IPS DF 4.7 (cell line): ENCODE results near the gene FLNC.

Experiments
- DNase-seq: peaks from one replicate; pipeline ENCODE4 v3.0.0-alpha.2; 2013; ENCODE audit warnings: low spot score; ENCODE audit errors: extremely low read depth

The FLNC gene

DNA sequence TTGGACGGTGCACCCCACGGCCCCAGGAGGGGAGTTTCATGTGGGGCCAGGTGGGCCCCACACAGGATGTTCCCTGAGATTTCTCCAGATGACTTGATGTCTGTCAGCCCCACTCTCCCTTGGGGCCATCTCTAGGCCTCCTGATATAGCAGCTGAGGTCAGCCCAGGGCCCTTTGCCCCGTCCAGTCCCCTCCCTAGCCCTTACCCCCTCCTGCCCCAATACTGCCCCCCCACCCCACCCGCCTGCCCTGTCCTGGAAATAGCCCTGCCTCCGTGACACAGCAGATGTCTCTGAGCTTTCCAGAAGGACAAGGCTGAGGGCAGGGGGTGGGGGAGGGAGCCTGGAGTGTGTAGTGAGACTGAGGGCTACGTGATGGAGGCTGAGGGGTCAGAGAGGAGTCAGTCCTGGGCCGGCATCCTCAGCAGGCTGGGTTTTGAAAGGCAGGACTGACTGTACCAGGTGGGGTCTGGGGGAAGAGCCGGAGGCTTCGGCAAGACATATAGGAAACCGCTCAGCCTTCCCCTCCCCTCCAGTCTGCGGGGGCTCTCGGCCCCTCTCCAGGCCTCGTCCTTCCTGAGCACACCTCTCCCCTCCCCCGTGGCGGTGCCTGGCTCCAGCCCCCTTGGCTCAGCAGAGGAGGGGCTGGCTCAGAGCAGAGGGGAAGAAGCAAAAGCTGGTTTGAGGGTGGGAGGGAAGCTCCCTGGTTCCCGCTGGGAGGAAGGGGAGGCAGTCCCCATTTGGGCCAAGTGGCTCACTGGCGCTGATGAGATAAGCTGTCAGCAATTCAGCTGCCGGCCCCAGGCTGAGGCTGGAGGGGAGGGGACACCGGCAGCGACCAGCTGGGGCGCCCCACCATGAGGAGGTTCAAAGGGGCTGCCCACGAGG lies 2.0 kb downstream of the FLNC start:
- peak; percentile 46 for DNase-seq

DNA sequence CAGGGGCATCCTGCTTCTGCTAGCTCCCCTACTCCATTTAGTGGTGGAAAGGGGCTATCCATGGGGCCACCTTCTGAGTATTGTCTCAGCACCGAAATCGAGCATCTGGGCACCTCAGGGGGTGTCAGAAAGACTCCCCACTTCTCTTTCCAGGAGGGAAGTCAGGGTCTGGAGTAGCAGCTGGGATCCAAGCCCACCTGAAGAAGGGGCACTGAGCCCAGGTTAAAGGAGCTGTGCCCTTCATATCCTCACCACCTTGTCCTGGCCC lies 2.6 kb downstream of the FLNC start:
- DNase-seq = no peak

DNA sequence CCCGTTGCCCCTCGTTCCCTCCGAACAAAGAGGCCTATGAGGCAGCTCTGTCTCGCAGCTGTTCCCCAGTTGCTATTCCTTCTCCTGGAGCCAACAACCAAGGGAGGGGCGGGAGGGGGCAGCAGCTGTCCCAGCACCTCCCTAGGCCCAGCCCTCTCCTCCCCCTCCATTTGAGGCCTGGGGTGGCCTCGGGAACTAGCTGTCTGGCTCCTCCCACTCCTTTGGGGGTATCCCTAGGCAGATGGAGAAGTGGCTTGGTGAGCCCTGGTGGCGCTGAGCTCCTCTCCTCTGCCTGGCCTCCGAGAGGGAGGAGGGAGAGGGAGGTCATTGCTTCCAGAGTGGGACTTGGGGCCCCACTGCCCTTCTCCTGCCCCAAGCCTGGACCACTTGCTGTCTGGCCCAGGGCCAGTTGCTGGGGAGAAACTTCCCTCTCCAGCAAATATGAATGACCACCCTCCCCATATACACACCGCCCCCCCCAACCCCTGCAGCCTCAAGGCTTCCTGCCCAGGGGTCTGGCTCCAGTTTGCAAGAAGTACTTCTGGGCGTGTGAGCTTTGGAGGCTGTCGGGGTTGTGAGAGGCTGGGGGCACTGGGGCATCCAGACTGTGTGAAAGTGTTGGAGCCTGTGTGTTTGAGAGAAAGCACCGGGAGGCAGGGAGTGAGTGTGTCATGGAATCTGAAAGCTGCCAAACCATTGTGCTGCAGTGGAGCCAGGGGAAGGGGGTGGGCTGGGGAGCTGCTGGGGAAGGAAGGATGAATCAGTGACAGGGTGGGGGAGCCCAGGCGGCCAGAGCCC lies 3.1 kb downstream of the FLNC start:
- DNase-seq = no peak

DNA sequence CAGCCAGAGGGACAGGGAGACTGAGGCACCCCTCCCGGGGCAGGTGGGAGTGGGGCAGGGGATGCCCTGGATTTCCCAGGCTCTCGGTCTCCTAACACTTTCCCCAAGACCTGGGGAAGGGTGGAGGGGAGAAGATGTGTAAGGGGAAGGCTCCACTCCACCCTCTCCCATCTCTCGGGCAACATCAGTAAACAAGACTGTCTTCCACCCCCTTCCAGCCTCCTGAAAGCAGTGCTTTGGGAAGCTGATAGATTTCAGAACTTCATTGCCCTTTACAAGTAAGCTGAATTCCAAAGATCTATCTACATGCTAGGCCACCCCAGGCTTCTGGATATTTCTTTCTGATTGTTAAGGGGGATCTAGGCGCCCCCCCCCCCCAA lies 3.7 kb downstream of the FLNC start:
- DNase-seq = no peak

DNA sequence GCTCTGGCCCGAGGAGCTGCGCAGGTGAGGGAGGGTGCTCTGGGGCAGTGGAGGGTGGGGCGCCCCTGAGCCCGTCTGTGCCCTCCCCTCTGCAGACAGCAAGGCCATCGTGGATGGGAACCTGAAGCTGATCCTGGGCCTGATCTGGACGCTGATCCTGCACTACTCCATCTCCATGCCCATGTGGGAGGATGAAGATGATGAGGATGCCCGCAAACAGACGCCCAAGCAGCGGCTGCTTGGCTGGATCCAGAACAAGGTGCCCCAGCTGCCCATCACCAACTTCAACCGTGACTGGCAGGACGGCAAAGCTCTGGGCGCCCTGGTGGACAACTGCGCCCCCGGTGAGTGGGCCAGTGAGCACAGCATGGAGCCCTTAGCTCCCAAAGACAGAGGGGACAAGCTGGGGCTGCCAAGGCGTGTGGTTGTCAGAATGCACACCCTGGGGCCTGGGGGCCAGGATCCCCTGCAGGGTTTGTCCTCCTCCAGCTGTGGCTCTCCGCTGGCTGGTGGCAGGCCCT lies 5.1 kb downstream of the FLNC start:
- DNase-seq = no peak

DNA sequence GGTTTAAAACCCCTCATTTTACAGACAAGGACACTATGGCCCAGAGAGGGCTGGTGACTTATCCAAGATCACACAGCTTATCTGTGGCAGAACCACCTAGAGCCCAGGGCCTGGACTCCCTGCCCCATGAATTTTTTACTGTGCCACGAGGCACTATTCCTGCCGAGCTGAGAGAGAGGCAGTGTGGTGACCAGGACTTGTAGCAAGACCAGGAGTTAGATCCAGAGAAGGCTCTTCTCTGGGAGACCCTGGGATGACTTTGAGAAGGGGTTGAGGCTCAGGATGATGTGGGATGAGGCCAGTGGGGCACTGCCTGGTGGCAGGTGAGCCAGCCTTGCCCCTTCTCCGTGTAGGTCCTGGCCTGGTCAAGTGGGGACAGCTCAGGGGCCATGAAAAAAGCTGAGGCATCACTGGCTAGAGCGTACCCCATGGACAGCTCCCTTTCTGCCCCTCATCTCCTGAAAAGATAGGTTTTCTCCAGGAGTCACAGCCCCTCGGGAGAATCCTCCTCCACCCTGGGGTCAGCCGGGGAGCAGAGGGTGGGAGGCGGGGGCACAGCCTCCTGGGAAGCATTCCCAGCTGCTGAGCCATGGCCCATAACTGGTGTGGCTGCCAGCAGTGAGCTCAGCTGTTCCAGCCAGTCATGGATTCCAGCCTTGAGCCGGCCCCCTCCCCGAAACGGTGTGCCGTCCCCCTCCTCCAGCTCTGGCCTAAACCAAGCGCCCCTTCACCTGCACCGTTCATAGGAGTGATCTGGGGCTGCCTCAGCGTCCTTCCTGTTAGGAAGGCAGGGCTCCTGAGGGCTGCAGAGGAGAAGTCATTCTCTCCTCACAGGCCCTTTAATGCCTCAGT lies 5.8 kb downstream of the FLNC start:
- no peak for DNase-seq

DNA sequence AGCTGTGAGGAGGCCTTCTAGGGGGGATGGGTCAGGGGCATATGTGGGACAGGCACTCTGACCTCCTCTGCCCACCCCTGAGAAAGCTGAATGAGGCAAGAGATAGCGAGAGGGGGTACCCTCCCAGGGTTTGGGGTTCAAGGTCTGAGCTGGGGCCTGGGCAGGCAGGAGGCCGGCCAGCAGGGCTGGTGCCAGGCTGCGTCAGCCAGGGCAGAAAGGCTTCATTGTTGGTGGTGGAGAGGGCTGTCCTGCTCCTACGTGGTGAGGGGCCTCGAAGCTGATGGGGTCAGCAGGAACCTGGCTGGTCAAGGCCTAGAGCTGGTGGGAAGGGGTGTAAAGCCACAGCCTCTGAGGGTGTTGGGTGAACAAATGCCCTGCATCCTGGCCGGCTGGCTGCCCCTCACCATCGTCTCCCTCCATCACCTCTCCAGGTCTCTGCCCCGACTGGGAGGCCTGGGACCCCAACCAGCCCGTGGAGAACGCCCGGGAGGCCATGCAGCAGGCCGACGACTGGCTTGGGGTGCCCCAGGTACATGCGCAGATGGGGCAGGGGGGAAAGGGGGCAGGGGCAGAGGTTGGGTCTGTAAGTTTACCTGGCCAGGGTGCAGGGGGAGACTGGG lies 6.6 kb downstream of the FLNC start:
- DNase-seq = no peak

DNA sequence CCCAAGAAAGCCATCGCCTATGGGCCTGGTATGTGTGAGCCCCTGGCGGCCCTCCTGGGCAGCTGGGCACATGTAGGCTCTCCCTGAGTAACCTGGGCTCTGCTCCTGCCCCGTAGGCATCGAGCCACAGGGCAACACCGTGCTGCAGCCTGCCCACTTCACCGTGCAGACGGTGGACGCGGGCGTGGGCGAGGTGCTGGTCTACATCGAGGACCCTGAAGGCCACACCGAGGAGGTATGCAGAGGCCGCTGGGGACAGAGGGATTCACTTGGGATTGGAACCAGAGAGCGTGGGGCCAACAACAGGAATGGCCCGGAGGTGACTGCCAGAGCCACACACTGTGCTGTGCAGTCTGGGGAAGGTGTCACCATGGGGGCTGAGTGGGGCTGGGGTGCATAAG lies 7.3 kb downstream of the FLNC start:
- no peak for DNase-seq

DNA sequence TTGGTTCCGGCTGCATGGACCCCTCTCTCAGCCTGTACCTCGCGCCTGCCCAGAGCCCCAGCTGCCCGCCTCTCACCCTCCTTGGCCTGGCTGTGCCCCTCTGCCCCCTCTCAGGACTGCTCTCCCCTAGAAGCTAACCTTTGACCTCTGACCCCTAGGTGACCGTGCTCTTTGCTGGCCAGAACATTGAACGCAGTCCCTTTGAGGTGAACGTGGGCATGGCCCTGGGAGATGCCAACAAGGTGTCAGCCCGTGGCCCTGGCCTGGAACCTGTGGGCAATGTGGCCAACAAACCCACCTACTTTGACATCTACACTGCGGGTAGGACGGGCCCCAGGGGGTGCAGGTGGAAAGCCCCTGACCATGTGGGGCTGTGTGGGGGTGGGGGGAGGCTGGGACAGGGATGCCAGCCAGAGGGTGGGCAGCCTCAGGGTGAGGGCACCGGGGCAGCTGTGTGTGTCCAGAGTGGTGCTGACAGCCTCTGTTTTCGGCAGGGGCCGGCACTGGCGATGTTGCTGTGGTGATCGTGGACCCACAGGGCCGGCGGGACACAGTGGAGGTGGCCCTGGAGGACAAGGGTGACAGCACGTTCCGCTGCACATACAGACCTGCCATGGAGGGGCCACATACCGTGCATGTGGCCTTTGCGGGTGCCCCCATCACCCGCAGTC lies 8.0 kb downstream of the FLNC start:
- DNase-seq = no peak

DNA sequence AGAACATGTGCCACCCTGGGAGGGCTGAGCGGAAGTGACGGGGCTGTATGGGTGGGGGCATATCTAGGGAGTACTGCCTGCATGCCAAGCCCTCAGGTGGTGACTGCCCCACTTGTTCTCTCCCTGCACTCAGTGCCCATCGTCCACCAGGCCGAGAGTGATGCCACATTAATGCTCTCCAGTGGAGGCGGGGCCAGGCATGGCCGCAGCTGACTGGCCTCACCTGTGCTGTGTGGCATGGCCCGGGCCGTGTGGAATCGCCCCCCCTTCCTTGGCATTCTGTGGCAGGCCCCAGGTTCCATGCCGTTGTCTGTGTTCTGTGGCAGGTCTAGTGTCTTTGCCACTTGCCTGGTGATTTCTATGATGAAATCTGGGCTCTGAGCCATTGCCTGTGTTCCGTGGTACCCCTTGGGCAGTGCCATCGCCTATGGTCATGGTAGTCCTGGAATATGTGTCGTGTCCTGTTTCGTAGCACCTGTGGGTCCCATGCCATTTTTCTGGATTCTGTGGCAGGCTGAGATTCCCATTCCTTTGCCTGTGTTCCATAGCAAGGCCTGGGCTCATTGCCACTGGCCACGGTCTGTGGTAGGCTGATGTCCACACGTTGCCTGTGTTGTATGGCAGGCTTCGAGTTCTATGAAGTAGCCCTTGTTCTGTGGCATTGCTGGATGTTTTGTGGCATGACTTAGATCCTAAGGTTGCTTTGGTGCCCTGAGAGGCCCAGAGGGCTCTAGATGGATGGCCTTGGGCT lies 8.9 kb downstream of the FLNC start:
- DNase-seq = no peak

DNA sequence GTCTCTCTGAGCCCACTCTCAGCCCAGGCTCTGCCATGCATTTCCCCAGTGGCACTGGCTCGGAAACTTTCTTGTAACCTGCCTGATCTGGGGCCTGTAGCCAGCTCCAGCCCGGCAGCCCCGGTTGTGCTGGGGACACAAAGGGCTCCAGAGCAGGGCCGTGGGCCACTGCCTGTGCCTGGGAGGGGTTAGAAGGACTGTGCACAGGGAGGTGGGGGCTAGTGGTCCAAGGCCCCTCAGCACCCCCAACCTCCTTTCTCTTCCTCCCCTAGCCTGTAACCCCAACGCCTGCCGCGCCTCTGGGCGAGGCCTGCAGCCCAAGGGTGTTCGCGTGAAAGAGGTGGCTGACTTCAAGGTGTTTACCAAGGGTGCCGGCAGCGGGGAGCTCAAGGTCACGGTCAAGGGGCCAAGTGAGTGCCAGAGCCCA lies 9.6 kb downstream of the FLNC start:
- DNase-seq = no peak

DNA sequence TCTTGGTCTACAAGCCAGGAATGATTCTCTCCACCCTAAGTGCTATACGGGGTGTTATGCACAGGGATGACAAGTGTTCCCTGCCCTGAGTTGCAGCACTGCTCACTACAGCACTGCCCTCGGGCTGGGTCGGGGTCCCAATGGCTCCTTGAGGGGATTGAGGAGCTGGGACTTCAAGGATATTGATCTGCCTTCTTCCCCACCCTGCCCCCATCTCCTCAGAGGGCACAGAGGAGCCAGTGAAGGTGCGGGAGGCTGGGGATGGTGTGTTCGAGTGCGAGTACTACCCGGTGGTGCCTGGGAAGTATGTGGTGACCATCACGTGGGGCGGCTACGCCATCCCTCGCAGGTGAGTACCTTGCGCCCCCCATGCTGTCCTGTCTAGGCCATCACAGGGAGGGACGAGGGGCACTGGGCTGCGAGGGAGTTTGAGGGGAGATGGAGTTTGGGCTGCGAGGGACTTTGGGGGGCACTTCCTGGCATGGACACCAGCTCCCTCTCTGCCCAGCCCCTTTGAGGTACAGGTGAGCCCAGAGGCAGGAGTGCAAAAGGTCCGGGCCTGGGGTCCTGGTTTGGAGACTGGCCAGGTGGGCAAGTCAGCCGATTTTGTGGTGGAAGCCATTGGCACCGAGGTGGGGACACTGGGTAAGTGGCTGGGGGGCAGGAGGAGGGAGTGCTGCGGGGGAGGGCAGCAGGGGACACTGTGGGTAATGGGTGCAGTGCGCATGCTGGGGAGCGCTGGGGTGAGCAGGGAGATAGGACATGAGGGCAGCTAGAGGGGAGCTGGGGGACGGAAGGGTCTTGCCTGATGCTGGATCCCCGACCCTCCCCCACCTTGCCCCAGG lies 10.3 kb downstream of the FLNC start:
- no peak for DNase-seq

DNA sequence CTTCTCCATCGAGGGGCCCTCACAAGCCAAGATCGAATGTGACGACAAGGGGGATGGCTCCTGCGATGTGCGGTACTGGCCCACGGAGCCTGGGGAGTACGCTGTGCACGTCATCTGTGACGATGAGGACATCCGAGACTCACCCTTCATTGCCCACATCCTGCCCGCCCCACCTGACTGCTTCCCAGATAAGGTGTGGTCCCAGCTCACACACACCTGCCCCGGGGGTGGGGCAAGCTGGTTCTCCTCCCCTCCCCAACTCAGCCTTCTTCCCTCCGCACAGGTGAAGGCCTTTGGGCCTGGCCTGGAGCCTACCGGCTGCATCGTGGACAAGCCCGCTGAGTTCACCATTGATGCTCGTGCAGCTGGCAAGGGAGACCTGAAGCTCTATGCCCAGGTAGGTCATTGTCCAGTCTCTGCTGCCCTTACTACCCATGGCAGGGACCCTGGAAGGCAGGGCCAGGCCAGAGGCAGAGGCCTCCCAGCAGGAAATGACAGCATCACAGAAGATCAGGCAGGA lies 11.0 kb downstream of the FLNC start:
- no peak for DNase-seq

DNA sequence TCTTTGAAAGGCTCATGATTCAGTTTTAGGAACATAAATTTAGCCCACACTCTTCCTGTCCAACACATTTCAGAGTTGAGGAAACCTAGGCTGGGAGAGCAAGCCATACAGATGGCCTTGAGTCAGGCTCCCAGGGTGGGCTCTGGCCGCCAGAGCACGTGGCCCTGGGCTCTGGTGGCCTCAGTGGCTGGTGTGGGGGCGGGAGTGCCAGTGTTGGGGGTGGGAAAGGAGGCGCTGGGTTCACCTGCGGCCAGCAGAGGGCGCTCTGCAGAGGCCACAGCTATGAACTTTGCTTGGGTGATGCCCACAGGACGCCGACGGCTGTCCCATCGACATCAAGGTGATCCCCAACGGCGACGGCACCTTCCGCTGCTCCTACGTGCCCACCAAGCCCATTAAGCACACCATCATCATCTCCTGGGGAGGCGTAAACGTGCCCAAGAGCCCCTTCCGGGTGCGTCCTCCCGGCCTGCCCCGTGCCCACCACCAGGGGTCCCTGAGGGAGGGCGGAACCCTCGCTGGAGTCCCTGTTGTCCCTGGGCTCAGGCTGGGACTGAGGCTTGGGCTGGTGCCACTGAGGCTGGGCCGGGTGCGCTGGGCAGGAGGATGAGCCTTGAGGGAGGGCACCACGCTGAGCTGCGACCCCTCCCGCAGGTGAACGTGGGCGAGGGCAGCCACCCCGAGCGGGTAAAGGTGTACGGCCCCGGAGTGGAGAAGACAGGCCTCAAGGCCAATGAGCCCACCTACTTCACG lies 11.9 kb downstream of the FLNC start:
- DNase-seq = no peak

DNA sequence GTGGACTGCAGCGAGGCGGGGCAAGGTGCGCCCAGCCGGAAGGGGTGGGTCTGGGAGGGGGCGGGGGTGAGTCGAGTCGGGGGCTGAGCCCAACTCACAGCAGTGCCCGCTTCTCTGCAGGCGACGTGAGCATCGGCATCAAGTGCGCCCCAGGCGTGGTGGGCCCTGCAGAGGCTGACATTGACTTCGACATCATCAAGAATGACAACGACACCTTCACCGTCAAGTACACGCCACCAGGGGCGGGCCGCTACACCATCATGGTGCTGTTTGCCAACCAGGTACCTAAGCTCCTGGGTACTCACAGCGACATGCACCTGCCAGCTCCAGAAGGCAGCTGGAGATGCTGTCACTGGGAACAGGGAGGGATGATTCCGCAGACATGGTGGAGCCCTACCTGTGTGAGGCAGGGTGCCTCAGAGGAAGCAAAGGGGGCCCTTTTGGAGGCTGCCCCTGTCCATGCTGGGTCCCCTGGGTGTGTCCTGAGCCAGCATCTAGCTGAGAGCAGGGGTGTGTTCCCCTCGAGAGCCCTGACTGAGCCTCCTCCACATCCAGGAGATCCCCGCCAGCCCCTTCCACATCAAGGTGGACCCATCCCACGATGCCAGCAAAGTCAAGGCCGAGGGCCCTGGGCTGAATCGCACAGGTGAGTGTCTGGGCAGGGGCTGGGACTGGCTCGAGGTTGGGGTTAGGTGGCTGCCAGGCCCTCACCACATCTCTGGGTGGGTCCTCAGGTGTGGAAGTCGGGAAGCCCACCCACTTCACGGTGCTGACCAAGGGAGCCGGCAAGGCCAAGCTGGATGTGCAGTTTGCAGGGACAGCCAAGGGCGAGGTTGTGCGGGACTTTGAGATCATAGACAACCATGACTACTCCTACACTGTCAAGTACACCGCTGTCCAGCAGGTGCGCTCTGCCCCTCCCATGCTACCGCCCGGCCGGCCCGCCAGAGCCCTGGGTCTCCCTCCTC lies 12.8 kb downstream of the FLNC start:
- no peak for DNase-seq

DNA sequence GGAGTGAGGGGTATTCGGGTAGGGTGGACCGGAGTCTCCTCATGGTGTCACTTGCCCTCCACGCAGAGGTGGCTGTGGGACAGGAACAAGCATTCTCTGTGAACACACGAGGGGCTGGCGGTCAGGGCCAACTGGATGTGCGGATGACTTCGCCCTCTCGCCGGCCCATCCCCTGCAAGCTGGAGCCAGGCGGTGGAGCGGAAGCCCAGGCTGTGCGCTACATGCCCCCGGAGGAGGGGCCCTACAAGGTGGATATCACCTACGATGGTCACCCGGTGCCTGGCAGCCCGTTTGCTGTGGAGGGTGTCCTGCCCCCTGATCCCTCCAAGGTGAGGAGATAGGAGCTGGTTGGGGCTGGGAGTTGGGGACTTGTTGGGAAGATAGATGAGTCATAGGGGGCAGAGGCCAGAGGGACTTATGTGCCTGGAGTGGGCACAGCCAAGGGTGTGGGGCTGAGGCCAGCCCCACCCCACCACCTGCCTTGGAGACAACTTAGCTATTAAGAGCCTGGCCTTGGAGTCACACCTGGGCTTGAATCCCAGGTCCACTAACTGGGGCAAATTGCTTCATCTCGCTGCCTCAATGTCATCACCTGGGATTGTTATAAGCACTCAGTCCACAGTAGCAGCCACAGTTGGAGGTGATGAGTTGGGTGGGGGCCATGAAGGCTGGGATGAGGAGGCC lies 13.9 kb downstream of the FLNC start:
- no peak for DNase-seq
